Measurements from ENCODE around the gene TGFBR2. TPM values are rescaled to one million over a fixed set of nuclear protein-coding genes. Genes with fewer than 3 reads are reported as not detected.

Gene TGFBR2
- total RNA-seq, 1 donor from 2014 or later: 68.7 TPM

DNA sequence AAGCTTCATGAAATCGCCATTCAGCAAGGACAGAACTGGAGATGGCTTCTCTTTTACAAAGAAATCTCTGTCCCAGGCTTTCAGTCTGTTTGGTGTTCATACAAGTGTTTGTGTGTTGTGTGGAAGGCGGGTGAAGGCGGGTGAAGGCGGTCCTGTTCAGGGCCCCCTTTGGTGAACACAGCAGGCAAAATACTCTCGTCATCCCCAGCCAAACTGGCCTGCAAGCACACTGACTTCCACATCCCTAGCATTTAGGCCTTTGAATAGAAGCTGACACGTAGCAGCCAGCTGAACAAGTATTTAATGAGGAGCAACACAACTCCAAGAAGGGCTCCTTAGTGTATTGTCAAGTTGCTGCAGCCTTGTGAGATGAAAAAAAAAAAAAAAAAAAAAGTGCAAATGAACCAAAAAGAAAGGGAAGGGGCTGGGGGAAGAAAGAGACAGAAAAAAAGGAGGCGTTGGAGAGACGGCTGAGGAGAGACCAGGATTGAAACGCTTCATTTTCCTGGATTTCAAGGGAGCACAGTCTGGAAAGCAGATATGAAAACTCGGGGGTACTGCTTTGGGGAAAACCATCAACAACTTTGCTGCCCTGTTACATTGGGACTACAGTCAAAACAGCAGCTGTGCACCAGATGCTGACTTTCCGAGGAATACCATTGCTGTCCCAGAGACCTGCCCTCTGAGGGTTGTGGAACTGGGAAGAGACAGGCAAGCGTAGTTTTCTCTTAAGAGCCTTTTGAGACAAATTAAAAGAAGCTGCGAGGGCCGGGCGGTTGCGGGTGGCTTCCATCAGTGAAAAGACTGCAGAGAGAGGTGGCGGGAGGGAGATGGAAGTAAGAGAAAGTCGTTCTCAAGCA is 74.6 kb downstream of the TGFBR2 start:
- Mint-ChIP-seq H3K4me1 (ENCODE audit: unreplicated experiment) (peaks cover 68% of the 10 kb centered on the region), H3K4me3 (ENCODE audit: unreplicated experiment) (peak overlapping the region; percentile 48), H3K27me3 (ENCODE audit: unreplicated experiment) (peaks cover 5% of the 10 kb centered on the region), H3K36me3 (ENCODE audit: low read depth, unreplicated experiment) (peaks cover 51% of the 10 kb centered on the region), H3K27ac (ENCODE audit: unreplicated experiment) (peak overlapping the region; percentile 76), H3K9me3 (ENCODE audit: unreplicated experiment) (no peaks in the 10 kb centered on the region)
- DNase-seq (ENCODE audit: low spot score): no peak
- TF ChIP-seq, protein P1, sequence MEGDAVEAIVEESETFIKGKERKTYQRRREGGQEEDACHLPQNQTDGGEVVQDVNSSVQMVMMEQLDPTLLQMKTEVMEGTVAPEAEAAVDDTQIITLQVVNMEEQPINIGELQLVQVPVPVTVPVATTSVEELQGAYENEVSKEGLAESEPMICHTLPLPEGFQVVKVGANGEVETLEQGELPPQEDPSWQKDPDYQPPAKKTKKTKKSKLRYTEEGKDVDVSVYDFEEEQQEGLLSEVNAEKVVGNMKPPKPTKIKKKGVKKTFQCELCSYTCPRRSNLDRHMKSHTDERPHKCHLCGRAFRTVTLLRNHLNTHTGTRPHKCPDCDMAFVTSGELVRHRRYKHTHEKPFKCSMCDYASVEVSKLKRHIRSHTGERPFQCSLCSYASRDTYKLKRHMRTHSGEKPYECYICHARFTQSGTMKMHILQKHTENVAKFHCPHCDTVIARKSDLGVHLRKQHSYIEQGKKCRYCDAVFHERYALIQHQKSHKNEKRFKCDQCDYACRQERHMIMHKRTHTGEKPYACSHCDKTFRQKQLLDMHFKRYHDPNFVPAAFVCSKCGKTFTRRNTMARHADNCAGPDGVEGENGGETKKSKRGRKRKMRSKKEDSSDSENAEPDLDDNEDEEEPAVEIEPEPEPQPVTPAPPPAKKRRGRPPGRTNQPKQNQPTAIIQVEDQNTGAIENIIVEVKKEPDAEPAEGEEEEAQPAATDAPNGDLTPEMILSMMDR (IDR thresholded peaks at IDR 0.05; ENCODE audit: unreplicated experiment): no peak

DNA sequence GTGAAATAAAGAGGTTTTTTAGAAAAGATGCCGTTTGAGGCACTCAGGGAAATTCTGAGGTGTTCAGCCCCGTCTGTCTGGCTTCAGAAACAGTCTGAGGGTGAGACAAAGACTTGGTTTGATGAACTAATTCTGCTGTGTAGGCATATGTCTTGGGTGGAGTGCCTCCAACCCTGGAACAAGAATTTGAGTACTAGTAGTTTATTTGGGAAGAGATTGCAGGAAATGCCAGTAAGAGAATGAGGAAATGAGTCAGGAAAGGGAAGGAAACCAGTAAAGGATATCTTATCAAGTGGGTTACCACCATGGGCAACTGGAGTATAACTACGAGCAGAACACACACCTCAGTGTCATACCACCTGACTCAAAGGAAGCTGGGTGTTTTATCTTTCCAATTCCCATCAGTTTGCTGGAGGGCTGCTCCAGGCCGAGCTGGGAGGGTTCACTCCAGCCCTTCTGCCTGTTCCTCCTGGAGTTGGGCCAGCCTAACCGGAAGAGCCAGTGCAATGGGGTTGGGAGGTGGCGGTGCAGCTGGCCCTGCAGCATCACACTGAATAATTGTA is 75.3 kb downstream of the TGFBR2 start:
- peaks cover 65% of the 10 kb centered on the region for H3K4me1 Mint-ChIP-seq (ENCODE audit: unreplicated experiment)
- no peak overlapping the region for H3K4me3 Mint-ChIP-seq (ENCODE audit: unreplicated experiment)
- TF ChIP-seq, protein P1 (IDR thresholded peaks at IDR 0.05; ENCODE audit: unreplicated experiment): no peak
- H3K27me3 Mint-ChIP-seq (ENCODE audit: unreplicated experiment): peaks cover 5% of the 10 kb centered on the region
- DNase-seq (ENCODE audit: low spot score): peak; percentile 20
- H3K27ac Mint-ChIP-seq (ENCODE audit: unreplicated experiment): peak overlapping the region; percentile 76
- peaks cover 50% of the 10 kb centered on the region for H3K36me3 Mint-ChIP-seq (ENCODE audit: low read depth, unreplicated experiment)
- no peaks in the 10 kb centered on the region for H3K9me3 Mint-ChIP-seq (ENCODE audit: unreplicated experiment)

DNA sequence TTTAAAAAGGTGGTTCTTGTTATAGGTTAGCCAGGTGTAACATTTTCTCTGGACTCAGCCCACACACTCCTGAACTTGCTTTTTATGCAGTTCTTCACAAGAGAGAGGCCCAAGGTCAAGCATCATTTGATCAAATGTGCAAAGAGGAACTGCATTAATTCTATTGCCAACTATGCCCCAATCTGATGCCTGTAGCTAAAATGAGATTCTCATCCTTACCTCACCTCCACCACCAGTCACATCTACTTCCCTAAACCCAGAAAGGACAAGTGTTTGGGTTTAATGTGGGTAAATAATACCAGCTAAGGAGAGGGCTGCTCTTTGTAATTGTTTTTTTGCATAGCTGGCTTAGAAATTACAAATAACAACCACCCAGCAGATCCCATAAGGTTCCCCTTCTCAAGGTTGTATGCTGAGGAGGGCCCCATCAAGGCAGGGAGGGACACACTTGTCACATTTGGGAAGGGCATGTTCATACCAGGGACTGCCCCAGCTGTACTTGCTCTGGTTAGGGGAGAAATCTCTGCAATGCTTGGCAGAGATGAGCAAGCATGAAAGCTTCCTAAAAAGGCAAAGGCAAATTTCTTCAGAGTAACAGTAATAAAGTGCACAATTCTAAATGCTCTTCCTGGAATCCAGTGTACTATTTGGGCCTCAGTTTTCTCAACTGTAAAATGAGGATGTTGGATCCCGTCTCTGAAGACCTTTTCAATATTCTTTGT is 76.2 kb downstream of the TGFBR2 start:
- H3K4me1 Mint-ChIP-seq (ENCODE audit: unreplicated experiment): peaks cover 65% of the 10 kb centered on the region
- peaks cover 48% of the 10 kb centered on the region for H3K36me3 Mint-ChIP-seq (ENCODE audit: low read depth, unreplicated experiment)
- peak overlapping the region; percentile 44 for H3K4me3 Mint-ChIP-seq (ENCODE audit: unreplicated experiment)
- no peaks in the 10 kb centered on the region for H3K9me3 Mint-ChIP-seq (ENCODE audit: unreplicated experiment)
- TF ChIP-seq, protein P1 (IDR thresholded peaks at IDR 0.05; ENCODE audit: unreplicated experiment): no peak
- peak overlapping the region; percentile 55 for H3K27ac Mint-ChIP-seq (ENCODE audit: unreplicated experiment)
- no peak for DNase-seq (ENCODE audit: low spot score)
- peaks cover 5% of the 10 kb centered on the region for H3K27me3 Mint-ChIP-seq (ENCODE audit: unreplicated experiment)

DNA sequence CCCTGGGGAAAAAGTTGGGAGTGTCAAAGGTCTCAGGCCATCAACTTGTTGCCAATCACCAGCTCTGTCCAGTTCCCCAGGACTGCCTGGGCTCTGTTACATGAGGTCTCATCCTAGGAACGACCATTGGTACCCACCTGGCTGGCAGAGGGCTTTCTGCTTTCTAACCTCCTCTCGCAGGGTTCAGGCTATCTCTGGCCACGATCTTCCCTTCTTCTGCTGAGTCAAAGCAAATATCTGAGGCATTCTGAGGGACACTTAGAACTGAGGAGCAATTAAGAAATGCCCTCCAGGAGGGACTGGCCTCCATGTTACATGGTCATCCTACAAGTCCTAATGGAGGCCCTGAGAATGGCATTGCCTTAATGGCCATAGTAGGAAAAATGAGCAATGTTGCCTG is 77.4 kb downstream of the TGFBR2 start:
- H3K27me3 Mint-ChIP-seq (ENCODE audit: unreplicated experiment): peaks cover 5% of the 10 kb centered on the region
- TF ChIP-seq, protein P1 (IDR thresholded peaks at IDR 0.05; ENCODE audit: unreplicated experiment): no peak
- H3K4me1 Mint-ChIP-seq (ENCODE audit: unreplicated experiment): peaks cover 74% of the 10 kb centered on the region
- H3K36me3 Mint-ChIP-seq (ENCODE audit: low read depth, unreplicated experiment): peaks cover 52% of the 10 kb centered on the region
- DNase-seq (ENCODE audit: low spot score): no peak
- H3K27ac Mint-ChIP-seq (ENCODE audit: unreplicated experiment): no peak overlapping the region
- H3K4me3 Mint-ChIP-seq (ENCODE audit: unreplicated experiment): peak overlapping the region; percentile 33
- H3K9me3 Mint-ChIP-seq (ENCODE audit: unreplicated experiment): no peaks in the 10 kb centered on the region
